B cell (primary cell): ENCODE results near the gene CCL15. TPM values are rescaled to one million over a fixed set of nuclear protein-coding genes. Genes with fewer than 3 reads are reported as not detected.

Source experiments
- ATAC-seq: fragments of 200-7000 bp; cut with Tn5 transposase; one replicate; pipeline ENCODE4 v1.10.0; 2021; ENCODE audit warnings: low read depth, mild to moderate bottlenecking, moderate number of reproducible peaks, moderate library complexity
- CTCF ChIA-PET: fragments of 350-600 bp; sonication (Branson Sonifier 250); formaldehyde crosslinking; loops from one replicate; lab custom pipeline; 2021; ENCODE audit warnings: antibody characterized with exemption, inconsistent platforms; lab: Charles Lee
- POLR2A ChIA-PET: fragments of 350-600 bp; sonication (Branson Sonifier 250); formaldehyde crosslinking; loops from one replicate; lab custom pipeline; 2021; ENCODE audit warnings: antibody characterized with exemption; lab: Charles Lee
- DNase-seq: peaks from one replicate; pipeline ENCODE4 v3.0.0; 2013
- H2AFZ ChIP-seq: 2 replicates; pipeline ENCODE4 v1.6.1; 2012; ENCODE audit warnings: mild to moderate bottlenecking, low read depth, low read length; ENCODE audit not compliant: insufficient read depth, poor library complexity, severe bottlenecking
- H3K27ac ChIP-seq, 2 donors: 1 replicate in 1 of 2; 2 replicates in 1 of 2; pipeline ENCODE4 v1.5.1; 2012 to 2013; ENCODE audit warnings: low read length in 2 of 2, mild to moderate bottlenecking in 2 of 2, moderate library complexity in 1 of 2
- H3K27me3 ChIP-seq, 4 experiments: fragments of 200-600 bp in 1 of 4; sonication (generic) in 1 of 4; replicated peaks in 1 of 4; 1 replicate in 2 of 4; 2 replicates in 2 of 4; pipeline versions ENCODE4 v1.6.1 to v1.7.0; 2013 to 2016; ENCODE audit warnings: low read length in 3 of 4, mild to moderate bottlenecking in 2 of 4, mixed read lengths in 1 of 4, moderate library complexity in 1 of 4; ENCODE audit not compliant: insufficient read depth in 4 of 4, control insufficient read depth in 3 of 4; ENCODE audit errors: control extremely low read depth in 1 of 4
- H3K36me3 ChIP-seq, 2 experiments: replicated peaks in 1 of 2; 1 replicate in 1 of 2; 2 replicates in 1 of 2; pipeline versions ENCODE4 v1.6.1 to v1.7.1; 2013; ENCODE audit warnings: low read length in 1 of 2; ENCODE audit not compliant: insufficient read depth in 2 of 2, control insufficient read depth in 1 of 2; ENCODE audit errors: control extremely low read depth in 1 of 2, extremely low read depth in 1 of 2
- H3K4me1 ChIP-seq, 2 donors: fragments of 200-600 bp in 1 of 2; sonication (generic) in 1 of 2; 1 replicate in 1 of 2; 2 replicates in 1 of 2; pipeline versions ENCODE4 v1.5.1 to v1.6.1; 2013 to 2017; ENCODE audit warnings: low read length in 2 of 2; ENCODE audit not compliant: control insufficient read depth in 2 of 2, insufficient read depth in 2 of 2
- H3K4me2 ChIP-seq: replicated peaks from 2 replicates; pipeline ENCODE3; 2012; ENCODE audit warnings: mild to moderate bottlenecking, low read depth, low read length; ENCODE audit not compliant: poor library complexity, severe bottlenecking
- H3K4me3 ChIP-seq, 5 experiments: fragments of 200-600 bp in 1 of 5; sonication (generic) in 1 of 5; 1 replicate in 3 of 5; 2 replicates in 2 of 5; pipeline versions ENCODE4 v1.5.1 to v1.7.0; 2011 to 2016; ENCODE audit warnings: low read length in 4 of 5, mild to moderate bottlenecking in 4 of 5, low read depth in 2 of 5, control low read depth in 1 of 5, moderate library complexity in 1 of 5; ENCODE audit not compliant: insufficient read depth in 1 of 5; ENCODE audit errors: control extremely low read depth in 1 of 5, extremely low read depth in 1 of 5
- H3K79me2 ChIP-seq: fragments of 200-600 bp; sonication (generic); one replicate; pipeline ENCODE4 v1.6.0; 2016; ENCODE audit warnings: low read length; ENCODE audit not compliant: control insufficient read depth, insufficient read depth
- H3K9ac ChIP-seq: fragments of 200-600 bp; sonication (generic); 2 replicates; pipeline ENCODE4 v1.6.1; 2017; ENCODE audit warnings: mild to moderate bottlenecking, low read length, moderate library complexity
- H3K9me3 ChIP-seq, 3 donors: one replicate each; pipeline versions ENCODE4 v1.6.1 to v1.7.1; 2013; ENCODE audit warnings: low read length in 2 of 3; ENCODE audit not compliant: control insufficient read depth in 2 of 3, insufficient read depth in 1 of 3; ENCODE audit errors: control extremely low read depth in 1 of 3
- H4K20me1 ChIP-seq: 2 replicates; pipeline ENCODE4 v1.6.0; 2012; ENCODE audit warnings: mild to moderate bottlenecking, low read length; ENCODE audit not compliant: insufficient read depth, control insufficient read depth, poor library complexity, severe bottlenecking
- H3K27ac Mint-ChIP-seq: one replicate; pipeline ENCODE4 v1.8.0; 2021; ENCODE audit warnings: mixed read lengths
- H3K27me3 Mint-ChIP-seq: one replicate; pipeline ENCODE4 v1.8.0; 2021; ENCODE audit warnings: mixed read lengths
- H3K4me1 Mint-ChIP-seq: one replicate; pipeline ENCODE4 v1.8.0; 2021; ENCODE audit warnings: mixed read lengths
- H3K4me3 Mint-ChIP-seq: one replicate; pipeline ENCODE4 v1.8.0; 2021; ENCODE audit warnings: mixed read lengths
- H3K9me3 Mint-ChIP-seq: one replicate; pipeline ENCODE4 v1.8.0; 2022; ENCODE audit warnings: mixed read lengths; ENCODE audit not compliant: insufficient read depth
- CTCF ChIP-seq: fragments of 200-600 bp; IDR thresholded peaks from one replicate; pipeline ENCODE4 v1.8.0; 2022; ENCODE audit warnings: antibody characterized with exemption, mild to moderate bottlenecking
- EZH2 ChIP-seq: IDR thresholded peaks from 2 replicates; pipeline ENCODE4 v1.6.1; 2012; ENCODE audit warnings: borderline replicate concordance, low read depth, mild to moderate bottlenecking, moderate library complexity, low read length; ENCODE audit not compliant: insufficient read depth, poor library complexity, severe bottlenecking
- WGBS: methylation state at CpG from one replicate; pipeline ENCODE4 v1.1.5; 2013; ENCODE audit warnings: missing lambda C conversion rate; ENCODE audit not compliant: insufficient coverage; 5-methylcytosine and 5-hydroxymethylcytosine counted together
- intact Hi-C: fragments of 100-400 bp; cut with micrococcal nuclease; formaldehyde crosslinking; loops from one replicate; pipeline ENCODE4 v1.10.0; 2022
- polyA plus RNA-seq: library from polyadenylated mRNA; depleted of rRNA; stranded (reverse); fragments of >200 nt; gene quantifications from 2 replicates; pipeline ENCODE4 v1.2.3, GENCODE V29; 2012
- total RNA-seq, 2 donors: library from RNA; stranded (reverse); fragments of 120-200 nt in 1 of 2; gene quantifications; 1 replicate in 1 of 2; 2 replicates in 1 of 2; pipeline versions ENCODE4 v1.2.3 to v1.2.4, GENCODE V29; 2013 to 2022

Gene CCL15
- total and polyA plus RNA-seq, 2 donors (not counting 1 experiment from before 2014, with no cell fraction given): not detected

- H3K9me3 Mint-ChIP-seq: no peaks in the 10 kb centered on the region
- H3K9me3 ChIP-seq: no peaks in the 10 kb centered on the region
- no peak overlapping the region for H3K4me3 Mint-ChIP-seq
- ChIA-PET CTCF (interaction anchor here (0.6 kb wide), 1 partner anchor 20 kb away, joined by 3 read pairs; no protein-coding TSS in a partner anchor), POLR2A (no interaction called here)
- TF ChIP-seq EZH2 (no peak), CTCF (no peak)
- H3K27ac Mint-ChIP-seq: no peak overlapping the region
- 61% methylated on average over 4 of the region's 7 CpGs for WGBS
- no peak overlapping the region for H2AFZ ChIP-seq
- H3K4me1 Mint-ChIP-seq: no peaks in the 10 kb centered on the region
- H3K4me3 ChIP-seq: no peak overlapping the region
- H3K4me1 ChIP-seq: no peaks in the 10 kb centered on the region
- ATAC-seq (no peak), DNase-seq (no peak)
- no peaks in the 10 kb centered on the region for H4K20me1 ChIP-seq
- H3K27ac ChIP-seq: no peak overlapping the region
- peaks cover 34% of the 10 kb centered on the region for H3K27me3 Mint-ChIP-seq
- H3K9ac ChIP-seq: no peak overlapping the region
- no peaks in the 10 kb centered on the region for H3K36me3 ChIP-seq
- peaks cover 0 to 2% (median 0%) of the 10 kb centered on the region in 4 experiments for H3K27me3 ChIP-seq
- no peak overlapping the region for H3K4me2 ChIP-seq
- intact Hi-C loops: no loop called here
- H3K79me2 ChIP-seq: no peaks in the 10 kb centered on the region
Measured at GRCh38 chr17:35953720-35954119, 47.6 kb downstream of the CCL15 start.

- Histone ChIP-seq H3K4me1 (peaks cover 0 to 4% of the 10 kb centered on the region in 2 donors), H3K4me2 (no peak overlapping the region), H3K4me3 (no peak overlapping the region), H3K27ac (no peak overlapping the region), H4K20me1 (no peaks in the 10 kb centered on the region), H3K9me3 (no peaks in the 10 kb centered on the region), H2AFZ (no peak overlapping the region), H3K27me3 (no peaks in the 10 kb centered on the region), H3K79me2 (no peaks in the 10 kb centered on the region), H3K36me3 (no peaks in the 10 kb centered on the region), H3K9ac (no peak overlapping the region)
- DNase-seq (no peak), ATAC-seq (no peak)
- Mint-ChIP-seq H3K4me1 (peaks cover 2% of the 10 kb centered on the region), H3K27ac (no peak overlapping the region), H3K9me3 (no peaks in the 10 kb centered on the region), H3K4me3 (no peak overlapping the region), H3K27me3 (peaks cover 6% of the 10 kb centered on the region)
- intact Hi-C loops: no loop called here
- WGBS: 85% methylated on average over 2 of the region's 3 CpGs
- TF ChIP-seq CTCF (no peak), EZH2 (no peak)
- POLR2A ChIA-PET: no interaction called here
- CTCF ChIA-PET: interaction anchor here (0.6 to 1.2 kb wide), 4 partner anchors 20 to 534 kb away, joined by 3 to 4 read pairs (median 3); no protein-coding TSS in a partner anchor
Measured at GRCh38 chr17:35949401-35949800, 52.0 kb downstream of the CCL15 start.
